Stimulated activated CD8-positive, alpha-beta memory T cell treated with anti-CD3 and anti-CD28 coated beads, Interleukin-15, amount 100 ng/mL, for 4 hours (primary cell): ENCODE measurements around the gene TBC1D25.
A peak's percentile ranks its signal among the peaks of the same experiment; 100 is the strongest.

ENCODE experiments used
- DNase-seq, 2 donors: peaks; one replicate each; pipeline ENCODE4 v3.0.0-alpha.2; 2020; ENCODE audit warnings: low read depth in 2 of 2

Gene TBC1D25

DNA sequence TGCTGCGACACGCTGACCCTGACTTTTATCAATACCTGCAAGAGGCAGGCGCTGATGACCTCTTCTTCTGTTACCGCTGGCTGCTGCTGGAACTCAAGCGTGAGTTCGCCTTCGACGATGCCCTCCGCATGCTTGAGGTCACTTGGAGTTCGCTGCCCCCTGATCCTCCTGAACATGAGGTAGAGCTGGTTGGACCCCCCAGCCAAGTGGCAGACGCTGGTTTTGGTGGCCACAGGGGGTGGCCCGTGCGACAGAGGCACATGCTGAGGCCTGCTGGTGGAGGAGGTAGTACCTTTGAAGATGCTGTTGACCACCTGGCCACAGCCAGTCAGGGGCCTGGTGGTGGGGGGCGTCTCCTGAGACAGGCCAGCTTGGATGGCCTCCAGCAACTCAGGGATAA lies 20.5 kb downstream of the TBC1D25 start:
- DNase-seq, result no peak

DNA sequence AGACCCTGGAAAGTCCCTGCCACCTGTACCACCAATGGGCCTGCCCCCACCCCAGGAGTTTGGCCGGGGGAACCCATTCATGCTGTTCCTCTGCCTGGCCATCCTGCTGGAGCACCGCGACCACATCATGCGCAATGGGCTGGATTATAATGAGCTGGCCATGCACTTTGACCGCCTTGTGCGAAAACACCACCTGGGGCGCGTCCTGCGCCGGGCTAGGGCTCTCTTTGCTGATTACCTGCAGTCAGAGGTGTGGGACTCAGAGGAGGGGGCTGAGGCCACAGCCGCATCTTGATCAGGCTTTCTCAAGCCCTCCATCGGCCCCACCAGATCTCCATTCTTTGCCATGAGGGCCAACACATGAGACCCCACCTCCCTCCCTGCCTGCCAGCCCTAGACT lies 21.2 kb downstream of the TBC1D25 start:
- no peak for DNase-seq

DNA sequence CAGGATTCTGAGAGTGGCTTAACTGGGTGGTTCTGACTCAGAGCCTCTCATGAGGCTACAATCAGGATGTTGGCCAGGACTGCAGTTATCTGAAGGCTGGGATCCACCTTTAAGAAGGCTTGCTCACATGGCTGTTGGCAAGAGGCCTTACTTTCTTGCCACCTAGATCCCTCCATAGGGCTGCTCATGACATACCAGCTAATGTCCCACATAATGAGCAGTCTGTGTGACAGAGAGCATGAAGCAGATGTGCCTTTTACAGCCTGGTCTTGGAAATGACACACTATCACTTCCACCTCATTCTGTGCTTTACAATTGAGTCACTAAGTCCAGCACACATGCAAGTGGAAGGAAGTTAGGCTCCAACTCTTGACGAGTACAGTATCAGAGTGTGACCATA lies 30.4 kb downstream of the TBC1D25 start:
- no peak for DNase-seq

DNA sequence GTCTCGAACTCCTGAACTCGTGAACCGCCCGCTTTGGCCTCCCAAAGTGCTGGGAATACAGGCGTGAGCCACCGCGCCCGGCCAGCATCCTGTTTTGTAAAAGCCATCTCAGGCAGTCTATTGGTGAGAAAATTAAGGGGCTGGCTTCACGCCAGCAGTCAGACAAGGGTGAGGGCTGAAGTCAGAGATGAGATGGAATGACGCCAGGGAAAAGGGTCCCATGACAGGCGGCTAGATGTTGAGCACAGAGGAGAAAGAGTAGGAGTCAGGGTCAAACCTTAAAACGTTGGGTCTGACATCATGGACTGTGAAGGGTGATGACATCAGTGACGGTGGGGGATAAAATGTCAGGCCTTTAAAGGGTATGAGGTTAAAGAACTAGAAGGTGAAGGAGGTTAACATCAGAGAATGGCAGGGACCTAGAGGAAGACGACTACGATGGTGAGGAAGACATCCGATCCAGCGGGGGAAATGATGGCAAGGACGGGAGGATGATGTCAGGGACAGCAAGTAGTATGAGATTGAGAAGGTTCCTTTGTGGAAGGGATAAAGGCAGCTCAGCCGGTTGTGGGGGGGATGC lies 34.3 kb downstream of the TBC1D25 start:
- DNase-seq, result no peak

DNA sequence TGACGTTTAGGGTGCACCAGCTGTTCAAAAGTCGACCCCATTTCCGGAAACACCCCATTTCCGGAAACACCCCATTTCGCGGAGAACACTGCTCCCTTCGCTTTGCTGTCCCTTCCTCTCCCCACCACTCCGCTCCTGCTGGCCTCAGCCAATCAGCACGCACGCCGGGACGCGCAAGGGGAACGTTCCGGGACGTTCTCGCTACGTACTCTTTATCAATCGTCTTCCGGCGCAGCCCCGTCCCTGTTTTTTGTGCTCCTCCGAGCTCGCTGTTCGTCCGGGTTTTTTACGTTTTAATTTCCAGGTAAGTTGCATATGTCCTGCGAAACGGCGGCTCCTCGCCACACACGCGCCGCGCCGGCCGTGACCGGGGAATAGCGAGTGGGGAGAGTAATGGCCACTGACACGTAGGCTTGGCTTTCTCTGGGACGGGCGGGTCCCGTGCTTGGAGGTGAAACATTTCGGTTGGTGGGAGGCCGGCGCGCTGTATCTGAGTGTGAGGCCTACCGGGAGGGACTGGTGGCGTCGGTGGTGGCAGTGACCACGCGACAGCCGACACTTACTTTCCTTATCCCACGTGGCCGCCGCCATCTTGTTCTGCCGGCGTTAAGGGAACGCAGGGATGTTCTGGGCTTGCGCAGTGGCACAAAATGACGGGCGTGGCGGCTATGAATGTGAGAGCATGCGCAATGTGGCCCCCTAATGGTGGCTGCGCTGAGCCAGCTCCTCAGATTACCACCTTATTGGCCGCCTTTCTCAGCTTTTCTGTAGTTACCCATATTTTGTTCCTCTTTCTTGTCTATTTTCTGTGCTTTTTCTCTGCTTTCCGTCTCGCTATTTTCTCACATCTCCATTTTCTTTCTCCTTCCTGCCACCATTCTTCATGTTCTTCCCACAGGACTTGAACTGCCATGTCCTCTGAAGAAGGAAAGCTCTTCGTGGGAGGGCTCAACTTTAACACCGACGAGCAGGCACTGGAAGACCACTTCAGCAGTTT lies 35.1 kb downstream of the TBC1D25 start, which contains the start of gene RBM3:
Gene RBM3, plus strand, starts transcription at position 215 of the 997 bp plus-strand sequence. Its CDS starts 697 bp downstream, at position 912.
- peak; percentile 83 to 90 for DNase-seq

DNA sequence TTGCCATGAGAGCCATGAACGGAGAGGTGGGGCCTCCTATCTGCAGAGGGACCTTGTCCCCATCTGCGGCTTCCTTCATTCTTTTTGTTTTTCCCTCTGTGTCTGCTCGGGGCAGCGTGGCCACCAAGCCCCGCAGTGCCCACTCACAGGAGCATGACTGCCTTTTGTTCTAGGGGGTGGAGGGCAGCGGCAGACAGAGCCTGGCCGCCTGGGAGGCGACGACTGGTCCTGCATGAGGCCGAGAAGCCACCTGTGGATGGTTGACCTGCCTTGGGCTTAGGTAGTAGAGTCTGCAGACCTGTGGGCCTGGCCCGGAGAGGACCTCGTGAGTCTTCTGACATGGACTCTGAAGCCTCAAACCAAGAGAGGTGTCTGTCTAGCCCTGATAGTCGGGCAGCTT lies 36.1 kb downstream of the TBC1D25 start:
- DNase-seq, result no peak

DNA sequence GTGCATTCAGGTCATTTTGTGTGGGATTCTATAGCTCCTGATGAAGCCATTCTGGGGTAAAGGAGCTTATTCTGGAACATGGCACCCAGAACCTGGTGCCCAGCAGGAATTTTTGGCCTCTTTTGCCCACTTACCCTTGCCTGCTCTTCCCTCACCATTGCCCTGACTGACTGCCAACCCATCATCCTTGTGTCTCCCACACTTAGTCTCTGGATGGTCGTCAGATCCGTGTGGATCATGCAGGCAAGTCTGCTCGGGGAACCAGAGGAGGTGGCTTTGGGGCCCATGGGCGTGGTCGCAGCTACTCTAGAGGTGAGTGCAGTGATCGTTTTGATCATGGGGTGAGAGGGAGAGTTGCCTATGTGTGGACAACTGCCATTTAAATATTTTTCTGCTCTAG lies 36.6 kb downstream of the TBC1D25 start:
- no peak for DNase-seq

DNA sequence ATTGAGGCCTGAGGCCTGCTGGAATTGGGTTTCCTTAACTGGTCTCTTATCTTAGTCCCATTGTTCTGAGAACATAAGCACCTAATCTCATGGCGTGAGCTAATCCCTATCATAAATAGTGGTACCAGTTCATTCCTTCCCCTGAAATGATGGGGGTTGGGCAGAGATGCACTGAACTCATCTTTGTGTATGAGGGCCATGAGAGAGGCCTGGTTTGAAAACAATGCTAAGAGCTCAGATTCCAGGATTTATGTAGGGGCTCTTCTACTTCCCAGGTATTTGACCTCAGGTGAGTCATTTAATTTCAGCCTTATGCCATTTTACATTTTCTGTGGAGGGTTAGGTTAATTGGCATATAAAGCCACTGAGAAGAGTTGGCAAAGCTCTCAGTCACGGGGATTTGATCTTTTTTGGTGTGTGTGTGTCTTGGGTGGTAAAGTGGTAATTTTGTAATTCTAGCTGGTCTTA lies 39.2 kb downstream of the TBC1D25 start:
- DNase-seq, result no peak

DNA sequence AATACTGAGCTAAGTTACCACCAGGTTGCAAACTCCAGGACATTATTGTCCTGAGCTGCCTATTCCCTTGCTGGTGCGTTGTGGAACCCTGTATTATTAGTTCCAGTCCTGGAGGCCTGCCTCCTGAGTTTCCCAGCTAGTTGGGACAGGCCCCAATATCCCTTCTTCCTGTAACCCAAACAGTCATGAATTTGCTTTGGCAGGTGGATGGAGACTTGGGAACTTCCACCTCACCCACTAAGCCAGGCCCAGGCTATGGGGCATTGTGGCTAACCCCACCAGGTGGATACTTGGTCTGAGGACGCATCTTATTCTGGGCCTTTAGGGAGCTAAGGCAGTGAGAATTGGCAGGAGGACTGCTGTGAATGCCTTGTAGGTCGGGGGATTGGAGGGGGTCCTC lies 39.7 kb downstream of the TBC1D25 start:
- no peak for DNase-seq

DNA sequence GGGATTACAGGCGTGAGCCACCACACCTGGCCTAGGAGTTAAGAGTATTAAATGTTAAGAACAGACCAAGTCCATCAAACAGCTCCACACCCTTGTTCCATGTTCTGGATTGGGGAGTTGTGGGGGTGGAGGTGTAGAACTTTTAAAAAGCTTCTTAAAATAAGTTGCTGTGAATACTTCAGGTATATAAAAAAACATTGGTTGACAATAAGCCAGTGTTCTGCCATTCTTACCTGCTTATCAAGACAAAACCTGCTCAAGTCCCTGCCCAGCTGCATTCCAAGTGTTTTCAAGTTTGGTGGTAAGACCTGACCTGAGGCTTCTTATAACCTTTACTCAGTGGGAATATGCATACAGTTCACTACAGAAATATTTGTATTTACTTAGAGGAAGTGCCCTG lies 41.1 kb downstream of the TBC1D25 start:
- no peak for DNase-seq

DNA sequence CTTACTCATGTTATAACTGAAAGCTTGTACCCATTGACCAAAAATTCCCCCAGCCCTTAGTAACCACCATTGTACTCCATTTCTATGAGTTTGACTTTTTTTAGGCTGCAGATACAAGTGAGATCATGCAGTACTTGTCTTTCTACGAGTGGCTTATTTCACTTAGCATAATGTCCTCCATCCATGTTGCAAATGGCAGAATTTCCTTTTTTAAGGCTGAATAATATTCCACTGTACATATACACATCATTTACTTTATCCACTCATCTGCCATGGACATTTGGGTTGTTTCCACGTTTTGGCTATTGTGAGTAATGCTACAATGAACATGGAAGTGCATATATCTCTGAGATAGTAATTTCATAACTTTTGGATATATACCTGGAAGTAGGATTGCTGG lies 45.2 kb downstream of the TBC1D25 start:
- no peak for DNase-seq

DNA sequence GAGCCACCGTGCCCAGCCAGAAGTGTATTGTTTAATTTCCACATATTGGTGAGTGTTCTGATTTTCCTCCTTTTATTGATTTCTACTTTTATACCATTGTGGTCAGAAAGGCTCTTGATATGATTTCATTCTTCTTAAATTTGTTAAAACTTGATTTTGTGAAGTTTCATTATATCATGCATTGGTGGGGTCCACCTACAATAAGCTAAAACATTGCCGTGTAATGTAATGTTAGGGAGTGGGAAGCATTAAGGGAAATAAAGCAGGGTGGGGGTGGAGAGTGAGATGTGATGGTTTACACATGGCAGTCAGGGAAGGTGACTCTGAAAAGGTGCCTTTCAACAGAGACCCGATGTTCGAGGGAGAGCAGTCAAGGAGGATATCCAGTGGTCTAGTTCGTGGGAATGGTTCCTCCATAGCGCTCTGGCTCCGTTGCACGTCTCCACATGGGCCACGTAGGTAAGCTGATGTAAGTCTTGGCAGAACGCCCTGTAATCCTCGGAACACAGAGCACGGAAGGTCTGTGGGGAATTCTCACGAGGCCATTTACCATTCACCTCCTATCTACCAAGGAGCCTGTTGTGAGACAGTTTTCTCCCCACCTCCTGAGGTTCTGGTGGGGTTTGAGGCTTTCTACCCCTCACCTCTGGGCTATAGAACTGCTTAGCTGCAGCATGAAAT lies 50.1 kb downstream of the TBC1D25 start:
- no peak for DNase-seq

DNA sequence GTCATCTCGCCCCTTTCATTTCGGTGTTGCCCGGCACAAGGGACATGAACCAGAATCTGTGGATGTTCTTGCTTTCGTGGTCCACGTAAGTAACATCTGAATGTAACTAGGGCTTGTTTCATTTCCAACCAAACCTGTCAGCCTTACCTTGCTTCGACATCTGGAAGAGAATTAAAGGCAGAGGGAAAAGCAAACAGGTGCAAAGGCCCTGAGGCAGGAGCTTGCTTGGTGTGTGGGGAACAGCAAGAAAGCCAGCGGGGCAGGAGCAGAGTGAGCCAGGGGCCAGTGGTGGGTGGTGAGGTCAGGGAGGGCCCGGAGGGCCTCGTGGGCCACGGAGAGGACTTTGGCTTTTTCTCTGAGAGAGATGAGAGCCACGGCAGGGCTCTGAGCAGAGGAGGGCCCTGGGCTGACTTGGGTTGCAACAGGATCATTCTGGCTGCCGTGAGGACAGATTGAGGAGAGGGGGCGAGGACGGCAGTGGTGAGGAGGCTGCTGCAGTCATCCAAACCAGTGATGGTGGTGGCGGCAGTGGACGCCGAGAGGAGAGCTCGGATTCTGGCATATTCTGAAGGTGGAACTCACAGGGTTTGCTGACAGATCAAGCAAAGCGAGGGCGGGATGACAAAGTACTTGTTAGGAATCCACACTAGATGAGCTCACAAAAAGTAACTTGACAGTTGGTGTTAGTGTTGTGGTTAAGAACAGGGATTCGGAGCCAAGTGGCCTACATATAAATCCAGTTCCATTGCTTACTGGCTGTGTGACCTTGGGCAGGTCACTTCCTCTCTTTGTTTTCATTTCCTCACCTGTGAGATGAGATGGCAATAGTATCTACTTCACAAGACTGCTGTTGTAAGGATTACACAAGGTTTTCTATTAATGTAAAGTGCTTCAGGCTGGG lies 50.9 kb downstream of the TBC1D25 start:
- DNase-seq, result no peak

DNA sequence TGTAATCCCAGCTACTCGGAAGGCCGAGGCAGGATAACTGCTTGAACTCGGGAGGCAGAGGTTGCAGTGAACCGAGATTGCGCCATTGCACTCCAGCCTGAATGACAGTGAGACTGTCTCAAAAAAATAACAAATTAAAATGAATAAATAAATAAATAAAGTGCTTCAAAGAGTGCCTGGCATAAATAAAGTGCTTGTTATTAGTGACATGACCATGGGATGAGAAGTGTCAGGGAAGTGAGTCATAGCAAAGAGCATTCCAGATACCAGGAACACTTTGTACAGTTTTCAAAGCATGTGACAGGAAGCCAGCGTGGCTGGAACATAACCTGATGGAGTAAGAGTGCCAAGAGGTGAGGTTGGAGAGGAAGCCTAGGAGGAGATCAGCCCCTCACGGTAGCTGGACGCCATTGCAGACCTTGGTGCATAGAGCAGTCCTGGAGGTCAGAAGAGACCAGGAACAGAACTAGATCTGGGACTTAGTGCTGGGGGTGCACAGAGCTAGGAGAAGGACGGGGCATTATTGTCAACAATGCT lies 51.8 kb downstream of the TBC1D25 start:
- no peak for DNase-seq

DNA sequence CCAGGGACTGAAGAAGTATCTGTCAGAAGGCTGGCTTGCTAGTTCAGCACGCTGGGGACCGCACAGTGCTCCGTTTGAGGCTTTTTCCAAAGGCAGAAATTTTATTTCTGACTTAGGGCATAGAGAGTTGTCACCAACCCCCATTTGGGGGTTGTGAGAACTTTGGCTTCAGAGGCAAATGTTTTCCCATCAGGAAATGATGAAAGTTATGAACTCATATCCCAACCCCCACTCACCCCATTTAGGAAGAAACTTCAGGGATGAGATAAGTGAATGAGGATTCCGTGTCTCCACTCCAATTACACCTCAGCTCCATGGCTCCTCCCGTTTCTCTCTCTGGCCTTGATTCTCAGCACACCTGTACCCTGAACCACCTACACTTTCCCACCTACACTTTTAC lies 53.5 kb downstream of the TBC1D25 start:
- DNase-seq, result no peak

DNA sequence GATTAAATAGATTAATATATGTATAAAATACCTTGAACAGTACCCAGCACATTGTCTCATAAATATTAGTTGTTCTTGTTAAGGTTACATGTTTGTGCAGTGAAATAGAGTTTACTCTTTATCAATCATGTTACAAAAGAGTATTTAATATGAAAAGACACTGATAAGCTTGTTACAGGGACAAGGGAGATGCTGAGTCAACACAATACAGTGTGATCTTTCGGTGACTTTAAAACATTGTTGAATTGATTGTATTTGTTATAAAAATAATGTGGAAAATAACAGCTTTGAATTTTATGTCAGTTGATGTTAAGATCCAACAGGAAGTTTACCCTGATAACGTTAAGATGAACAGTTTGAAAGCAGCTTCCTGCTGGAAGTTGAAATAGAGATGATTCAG lies 56.4 kb downstream of the TBC1D25 start:
- no peak for DNase-seq

DNA sequence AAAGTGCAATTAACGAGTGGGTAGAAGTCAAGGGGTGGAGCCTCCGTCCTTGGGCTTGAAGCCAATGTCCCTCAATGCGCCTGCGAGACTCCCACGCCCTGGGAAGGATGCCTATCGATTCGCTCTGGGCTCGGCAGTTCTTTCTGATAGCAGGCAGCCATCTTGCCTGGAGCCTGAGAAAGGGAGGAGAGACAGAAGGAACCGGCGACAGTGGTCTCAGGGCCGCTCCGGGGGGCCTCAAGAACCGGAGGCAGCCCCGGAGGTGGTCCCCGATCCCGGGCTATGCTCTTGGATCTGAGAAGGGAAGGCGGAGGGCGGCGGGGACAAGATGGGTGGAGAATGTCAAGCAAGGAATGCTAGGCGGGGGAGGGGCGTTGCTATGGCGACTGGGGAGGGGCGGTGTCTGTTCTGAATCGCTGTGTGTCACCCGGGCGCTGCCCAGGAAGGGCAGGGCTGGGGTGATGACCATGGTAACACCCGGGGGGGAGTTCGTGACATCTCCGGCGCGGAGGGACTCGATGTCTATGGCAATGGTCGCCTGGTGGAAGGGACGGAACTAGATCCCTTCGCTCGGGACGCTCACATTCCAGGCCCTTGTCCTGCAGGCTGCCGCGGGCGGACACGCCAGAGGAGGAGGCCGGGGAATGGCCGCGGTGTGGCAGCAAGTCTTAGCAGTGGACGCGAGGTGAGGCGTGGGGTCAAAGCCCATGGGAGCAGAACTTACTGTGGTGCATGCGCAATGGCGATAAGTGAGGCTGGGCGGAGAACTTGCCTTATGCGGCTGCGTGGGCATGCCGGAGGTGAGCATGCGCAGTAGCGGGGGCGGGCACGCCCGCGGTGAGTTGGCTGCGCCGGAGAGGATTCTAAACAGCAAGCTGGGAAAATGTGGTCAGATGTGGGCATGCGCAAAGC lies 58.1 kb downstream of the TBC1D25 start, which contains the start of gene WDR13:
Gene WDR13, plus strand, starts transcription at position 140 of the 912 bp plus-strand sequence. Its CDS starts 505 bp downstream, at position 645.
- DNase-seq, result peak; percentile 74 to 87

DNA sequence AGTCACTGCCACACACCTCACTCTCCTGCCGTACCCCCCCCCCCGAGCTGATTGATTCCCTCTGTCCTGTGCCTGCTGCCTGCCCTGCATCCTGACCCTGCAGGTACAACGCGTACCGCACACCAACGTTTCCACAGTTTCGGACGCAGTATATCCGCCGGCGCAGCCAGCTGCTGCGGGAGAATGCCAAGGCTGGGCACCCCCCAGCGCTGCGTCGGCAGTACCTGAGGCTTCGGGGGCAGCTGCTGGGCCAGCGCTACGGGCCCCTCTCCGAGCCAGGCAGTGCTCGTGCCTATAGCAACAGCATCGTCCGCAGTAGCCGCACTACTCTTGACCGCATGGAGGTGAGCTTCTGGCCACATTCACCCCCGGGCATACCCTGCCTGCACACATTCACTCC lies 59.1 kb downstream of the TBC1D25 start:
- no peak for DNase-seq

DNA sequence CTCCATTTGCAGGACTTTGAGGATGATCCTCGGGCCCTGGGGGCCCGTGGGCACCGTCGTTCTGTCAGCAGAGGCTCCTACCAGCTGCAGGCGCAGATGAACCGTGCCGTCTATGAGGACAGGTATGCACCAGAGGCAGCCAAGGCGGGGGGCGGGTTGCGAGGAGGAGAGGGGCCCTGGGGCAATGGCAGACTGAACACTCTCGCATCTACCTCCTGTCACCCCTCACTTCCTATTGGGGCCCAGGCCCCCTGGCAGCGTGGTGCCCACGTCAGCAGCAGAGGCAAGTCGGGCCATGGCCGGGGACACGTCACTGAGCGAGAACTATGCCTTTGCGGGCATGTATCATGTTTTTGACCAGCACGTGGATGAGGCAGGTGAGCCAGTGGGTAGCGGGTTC lies 59.8 kb downstream of the TBC1D25 start:
- no peak for DNase-seq

DNA sequence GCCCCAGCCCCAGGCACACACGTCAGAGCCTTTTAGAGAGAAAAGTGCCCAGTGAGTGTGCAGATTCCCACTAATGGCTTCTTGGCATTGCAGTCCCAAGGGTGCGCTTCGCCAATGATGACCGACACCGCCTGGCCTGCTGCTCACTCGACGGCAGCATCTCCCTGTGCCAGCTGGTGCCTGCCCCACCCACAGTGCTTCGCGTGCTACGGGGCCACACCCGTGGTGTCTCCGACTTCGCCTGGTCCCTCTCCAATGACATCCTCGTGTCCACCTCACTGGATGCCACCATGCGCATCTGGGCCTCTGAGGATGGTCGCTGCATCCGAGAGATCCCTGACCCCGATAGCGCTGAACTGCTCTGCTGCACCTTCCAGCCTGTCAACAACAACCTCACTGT lies 60.7 kb downstream of the TBC1D25 start:
- no peak for DNase-seq
